ENCODE data around the gene ABHD2.

ABHD2 gene

GRCh38 chr15:89195836-89196235 lies 107.6 kb downstream of the ABHD2 start:
- ATAC-seq (replicated peaks) (no peak), DNase-seq (no peak)
- Mint-ChIP-seq H3K27me3 (no peaks in the 10 kb centered on the region), H3K9me3 (no peaks in the 10 kb centered on the region), H3K4me3 (no peak overlapping the region), H3K36me3 (peaks cover 44 to 53% of the 10 kb centered on the region in 2 donors), H3K27ac (no peak overlapping the region), H3K4me1 (no peaks in the 10 kb centered on the region)

GRCh38 chr15:89196241-89196640 lies 108.0 kb downstream of the ABHD2 start:
- DNase-seq (no peak), ATAC-seq (replicated peaks) (no peak)
- Mint-ChIP-seq H3K9me3 (no peaks in the 10 kb centered on the region), H3K36me3 (peaks cover 42 to 52% of the 10 kb centered on the region in 2 donors), H3K4me1 (no peaks in the 10 kb centered on the region), H3K4me3 (no peak overlapping the region), H3K27ac (no peak overlapping the region), H3K27me3 (no peaks in the 10 kb centered on the region)

- no peak overlapping the region for H3K27ac Mint-ChIP-seq
- H3K4me3 Mint-ChIP-seq, result no peak overlapping the region
- DNase-seq (no peak), ATAC-seq (replicated peaks) (no peak)
- no peaks in the 10 kb centered on the region for H3K4me1 Mint-ChIP-seq
- no peaks in the 10 kb centered on the region for H3K27me3 Mint-ChIP-seq
- H3K36me3 Mint-ChIP-seq, result peaks cover 41 to 51% of the 10 kb centered on the region in 2 donors
- no peaks in the 10 kb centered on the region for H3K9me3 Mint-ChIP-seq
Observed at GRCh38 chr15:89196994-89197393, 108.7 kb downstream of the ABHD2 start.

- Mint-ChIP-seq H3K4me1 (no peaks in the 10 kb centered on the region), H3K36me3 (peaks cover 39 to 46% of the 10 kb centered on the region in 2 donors), H3K4me3 (no peak overlapping the region), H3K27me3 (no peaks in the 10 kb centered on the region), H3K9me3 (no peaks in the 10 kb centered on the region), H3K27ac (no peak overlapping the region)
- DNase-seq, result no peak
- ATAC-seq (replicated peaks), result no peak
Observed at GRCh38 chr15:89197503-89197971, 109.3 kb downstream of the ABHD2 start.

- ATAC-seq (replicated peaks), result no peak
- no peak for DNase-seq
- no peaks in the 10 kb centered on the region for H3K9me3 Mint-ChIP-seq
- H3K27ac Mint-ChIP-seq, result no peak overlapping the region
- H3K4me3 Mint-ChIP-seq, result no peak overlapping the region
- H3K4me1 Mint-ChIP-seq, result no peaks in the 10 kb centered on the region
- H3K36me3 Mint-ChIP-seq, result peaks cover 37 to 39% of the 10 kb centered on the region in 2 donors
- H3K27me3 Mint-ChIP-seq, result no peaks in the 10 kb centered on the region
Observed at GRCh38 chr15:89198196-89198595, 109.9 kb downstream of the ABHD2 start.

GRCh38 chr15:89198934-89199333 lies 110.7 kb downstream of the ABHD2 start:
- Mint-ChIP-seq H3K27ac (no peak overlapping the region), H3K9me3 (no peaks in the 10 kb centered on the region), H3K4me1 (peaks cover 3 to 5% of the 10 kb centered on the region in 2 donors), H3K27me3 (no peaks in the 10 kb centered on the region), H3K36me3 (peaks cover 31 to 34% of the 10 kb centered on the region in 2 donors), H3K4me3 (no peak overlapping the region)
- no peak for DNase-seq
- ATAC-seq (replicated peaks), result no peak

GRCh38 chr15:89199746-89200145 lies 111.5 kb downstream of the ABHD2 start:
- H3K27me3 Mint-ChIP-seq, result no peaks in the 10 kb centered on the region
- no peak overlapping the region for H3K4me3 Mint-ChIP-seq
- no peak overlapping the region for H3K27ac Mint-ChIP-seq
- H3K4me1 Mint-ChIP-seq, result peaks cover 5 to 8% of the 10 kb centered on the region in 2 donors
- H3K9me3 Mint-ChIP-seq, result no peaks in the 10 kb centered on the region
- no peak for DNase-seq
- peaks cover 31 to 34% of the 10 kb centered on the region in 2 donors for H3K36me3 Mint-ChIP-seq
- ATAC-seq (replicated peaks), result no peak

- H3K36me3 Mint-ChIP-seq, result peaks cover 31 to 33% of the 10 kb centered on the region in 2 donors
- peaks cover 5 to 8% of the 10 kb centered on the region in 2 donors for H3K4me1 Mint-ChIP-seq
- no peaks in the 10 kb centered on the region for H3K9me3 Mint-ChIP-seq
- DNase-seq, result no peak
- no peak overlapping the region for H3K27ac Mint-ChIP-seq
- H3K27me3 Mint-ChIP-seq, result no peaks in the 10 kb centered on the region
- no peak for ATAC-seq (replicated peaks)
- no peak overlapping the region for H3K4me3 Mint-ChIP-seq
Observed at GRCh38 chr15:89200182-89200581, 111.9 kb downstream of the ABHD2 start.

GRCh38 chr15:89201465-89202005 lies 113.3 kb downstream of the ABHD2 start:
- H3K36me3 Mint-ChIP-seq, result peaks cover 20 to 22% of the 10 kb centered on the region in 2 donors
- DNase-seq, result no peak
- no peak for ATAC-seq (replicated peaks)
- no peak overlapping the region for H3K27ac Mint-ChIP-seq
- peaks cover 7 to 8% of the 10 kb centered on the region in 2 donors for H3K4me1 Mint-ChIP-seq
- no peaks in the 10 kb centered on the region for H3K9me3 Mint-ChIP-seq
- H3K27me3 Mint-ChIP-seq, result no peaks in the 10 kb centered on the region
- no peak overlapping the region for H3K4me3 Mint-ChIP-seq

- ATAC-seq (replicated peaks), result peak; percentile 62
- no peak overlapping the region for H3K27ac Mint-ChIP-seq
- peaks cover 0 to 4% of the 10 kb centered on the region in 2 donors for H3K27me3 Mint-ChIP-seq
- H3K4me1 Mint-ChIP-seq, result peaks cover 7 to 16% of the 10 kb centered on the region in 2 donors
- peaks cover 11 to 13% of the 10 kb centered on the region in 2 donors for H3K36me3 Mint-ChIP-seq
- H3K9me3 Mint-ChIP-seq, result no peaks in the 10 kb centered on the region
- no peak for DNase-seq
- H3K4me3 Mint-ChIP-seq, result no peak overlapping the region
Observed at GRCh38 chr15:89203705-89204273, 115.5 kb downstream of the ABHD2 start.

GRCh38 chr15:89205991-89206585 lies 117.8 kb downstream of the ABHD2 start:
- H3K9me3 Mint-ChIP-seq, result no peaks in the 10 kb centered on the region

GRCh38 chr15:89206908-89207331 lies 118.7 kb downstream of the ABHD2 start:
- Mint-ChIP-seq H3K36me3 (no peaks in the 10 kb centered on the region), H3K27ac (no peak overlapping the region), H3K4me3 (peak overlapping the region; percentile 11 to 43), H3K4me1 (peaks cover 7 to 16% of the 10 kb centered on the region in 2 donors), H3K27me3 (peaks cover 0 to 10% of the 10 kb centered on the region in 2 donors), H3K9me3 (no peaks in the 10 kb centered on the region)
- ATAC-seq (replicated peaks) (peak; percentile 85 to 89), DNase-seq (peak; percentile 50)

More at GRCh38 chr15:89205991-89206585, 117.8 kb downstream of the ABHD2 start:
- peaks cover 5% of the 10 kb centered on the region in 2 donors for H3K36me3 Mint-ChIP-seq
- no peak overlapping the region for H3K27ac Mint-ChIP-seq
- no peak for ATAC-seq (replicated peaks)
- H3K4me1 Mint-ChIP-seq, result peaks cover 7 to 16% of the 10 kb centered on the region in 2 donors
- H3K4me3 Mint-ChIP-seq, result no peak overlapping the region
- H3K27me3 Mint-ChIP-seq, result peaks cover 0 to 10% of the 10 kb centered on the region in 2 donors
- DNase-seq, result no peak

- Mint-ChIP-seq H3K36me3 (no peaks in the 10 kb centered on the region), H3K4me3 (no peak overlapping the region)
Observed at GRCh38 chr15:89208256-89208655, 120.0 kb downstream of the ABHD2 start.

GRCh38 chr15:89209057-89209456 lies 120.8 kb downstream of the ABHD2 start:
- ATAC-seq (replicated peaks) (no peak), DNase-seq (no peak)
- Mint-ChIP-seq H3K36me3 (no peaks in the 10 kb centered on the region), H3K9me3 (no peaks in the 10 kb centered on the region), H3K27me3 (peaks cover 0 to 10% of the 10 kb centered on the region in 2 donors), H3K4me3 (no peak overlapping the region), H3K4me1 (peaks cover 3 to 9% of the 10 kb centered on the region in 2 donors), H3K27ac (no peak overlapping the region)

More at GRCh38 chr15:89208256-89208655, 120.0 kb downstream of the ABHD2 start:
- DNase-seq, result no peak
- H3K9me3 Mint-ChIP-seq, result no peaks in the 10 kb centered on the region
- no peak for ATAC-seq (replicated peaks)
- peaks cover 0 to 10% of the 10 kb centered on the region in 2 donors for H3K27me3 Mint-ChIP-seq
- H3K4me1 Mint-ChIP-seq, result peaks cover 7 to 16% of the 10 kb centered on the region in 2 donors
- no peak overlapping the region for H3K27ac Mint-ChIP-seq
